Fibroblast of the aortic adventitia (primary cell): ENCODE measurements around the gene PMS2. TPM values are rescaled to one million over a fixed set of nuclear protein-coding genes. Genes with fewer than 3 reads are reported as not detected.
A peak's percentile ranks its signal among the peaks of the same experiment; 100 is the strongest.

Experiments
- DNase-seq: peaks from one replicate; pipeline ENCODE4 v3.0.0-alpha.2; 2010; ENCODE audit warnings: low read depth
- H3K4me3 ChIP-seq: 2 replicates; pipeline ENCODE4 v1.5.1; 2011; ENCODE audit warnings: low read depth, mild to moderate bottlenecking, control low read depth, low read length, moderate library complexity
- total RNA-seq: library from RNA; depleted of rRNA; stranded (reverse); fragments of >200 nt; gene quantifications from 2 replicates; pipeline ENCODE4 v1.2.3, GENCODE V29; 2012; ENCODE audit warnings: low replicate concordance
- TF ChIP-seq, protein P1 (sequence below): IDR thresholded peaks from 2 replicates; pipeline ENCODE4 v1.5.1; 2011; ENCODE audit warnings: mild to moderate bottlenecking, low read length, control low read depth, inconsistent platforms; ENCODE audit not compliant: insufficient read depth

The PMS2 gene
- total RNA-seq, 1 donor: 21.6 TPM

DNA sequence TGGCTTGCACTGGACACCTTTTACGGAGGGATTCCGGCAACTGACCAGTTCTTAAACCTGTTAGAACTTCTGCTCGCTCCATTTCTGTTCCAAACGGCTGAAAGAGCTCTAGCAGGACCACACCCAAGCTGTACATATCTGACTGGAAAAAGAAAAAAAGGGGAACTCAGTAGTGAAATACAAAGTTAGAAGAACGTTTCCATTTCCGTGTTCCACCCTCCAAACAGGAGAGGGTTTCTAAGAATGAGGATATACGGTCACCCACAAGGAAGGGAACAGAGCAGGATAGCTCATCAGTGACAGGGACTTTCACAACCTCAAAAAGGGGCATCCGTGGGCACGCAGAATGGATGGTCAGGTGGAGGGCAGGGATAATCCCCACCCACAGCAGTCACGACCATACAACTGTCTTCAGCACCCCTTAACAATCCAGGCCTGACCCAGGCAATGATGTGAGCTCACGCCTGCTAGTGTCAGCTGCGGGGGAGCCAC is 18.0 kb upstream of the PMS2 start:
- TF ChIP-seq, protein P1, sequence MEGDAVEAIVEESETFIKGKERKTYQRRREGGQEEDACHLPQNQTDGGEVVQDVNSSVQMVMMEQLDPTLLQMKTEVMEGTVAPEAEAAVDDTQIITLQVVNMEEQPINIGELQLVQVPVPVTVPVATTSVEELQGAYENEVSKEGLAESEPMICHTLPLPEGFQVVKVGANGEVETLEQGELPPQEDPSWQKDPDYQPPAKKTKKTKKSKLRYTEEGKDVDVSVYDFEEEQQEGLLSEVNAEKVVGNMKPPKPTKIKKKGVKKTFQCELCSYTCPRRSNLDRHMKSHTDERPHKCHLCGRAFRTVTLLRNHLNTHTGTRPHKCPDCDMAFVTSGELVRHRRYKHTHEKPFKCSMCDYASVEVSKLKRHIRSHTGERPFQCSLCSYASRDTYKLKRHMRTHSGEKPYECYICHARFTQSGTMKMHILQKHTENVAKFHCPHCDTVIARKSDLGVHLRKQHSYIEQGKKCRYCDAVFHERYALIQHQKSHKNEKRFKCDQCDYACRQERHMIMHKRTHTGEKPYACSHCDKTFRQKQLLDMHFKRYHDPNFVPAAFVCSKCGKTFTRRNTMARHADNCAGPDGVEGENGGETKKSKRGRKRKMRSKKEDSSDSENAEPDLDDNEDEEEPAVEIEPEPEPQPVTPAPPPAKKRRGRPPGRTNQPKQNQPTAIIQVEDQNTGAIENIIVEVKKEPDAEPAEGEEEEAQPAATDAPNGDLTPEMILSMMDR: no peak
- DNase-seq: no peak
- no peak overlapping the region for H3K4me3 ChIP-seq

DNA sequence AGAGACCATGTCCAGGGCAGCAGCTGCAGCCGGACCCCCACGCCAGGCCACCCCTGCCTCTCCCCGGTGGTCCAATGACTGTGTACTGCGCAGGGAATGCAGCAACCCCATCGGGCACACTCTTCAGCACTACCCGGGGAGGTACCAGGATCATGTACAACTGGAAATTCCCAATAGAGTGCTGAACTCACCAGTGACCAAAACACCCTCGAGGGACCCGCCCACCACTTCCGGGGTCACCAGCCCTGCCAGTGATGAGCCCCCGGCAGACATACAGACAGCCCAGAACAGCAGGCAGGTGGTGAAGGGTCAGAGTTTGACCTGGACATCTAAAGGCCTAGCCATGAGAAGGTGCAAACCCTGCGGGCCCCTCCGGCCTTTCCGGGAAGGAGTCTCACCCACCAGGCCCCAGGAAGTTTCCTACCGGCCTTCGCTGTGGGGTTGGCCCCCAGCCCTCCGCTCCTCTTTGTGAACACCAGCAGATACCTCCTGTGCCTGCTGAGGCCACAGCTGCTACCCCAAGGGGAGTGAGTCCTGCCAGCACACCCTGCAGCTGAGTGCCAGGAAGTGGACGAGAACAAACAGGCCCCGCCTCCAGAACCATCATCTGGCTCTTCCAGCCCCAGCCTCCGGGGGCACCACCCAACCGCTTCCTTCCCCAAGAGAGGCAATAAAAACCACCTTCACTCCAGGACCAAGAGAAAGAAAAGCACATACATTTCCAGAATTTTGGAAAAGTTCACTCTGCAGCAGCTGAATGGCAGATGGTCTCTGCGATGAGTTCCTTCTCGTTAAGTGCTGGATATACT is 17.4 kb upstream of the PMS2 start:
- H3K4me3 ChIP-seq: no peak overlapping the region
- DNase-seq: no peak
- TF ChIP-seq, protein P1: peak; percentile 38

DNA sequence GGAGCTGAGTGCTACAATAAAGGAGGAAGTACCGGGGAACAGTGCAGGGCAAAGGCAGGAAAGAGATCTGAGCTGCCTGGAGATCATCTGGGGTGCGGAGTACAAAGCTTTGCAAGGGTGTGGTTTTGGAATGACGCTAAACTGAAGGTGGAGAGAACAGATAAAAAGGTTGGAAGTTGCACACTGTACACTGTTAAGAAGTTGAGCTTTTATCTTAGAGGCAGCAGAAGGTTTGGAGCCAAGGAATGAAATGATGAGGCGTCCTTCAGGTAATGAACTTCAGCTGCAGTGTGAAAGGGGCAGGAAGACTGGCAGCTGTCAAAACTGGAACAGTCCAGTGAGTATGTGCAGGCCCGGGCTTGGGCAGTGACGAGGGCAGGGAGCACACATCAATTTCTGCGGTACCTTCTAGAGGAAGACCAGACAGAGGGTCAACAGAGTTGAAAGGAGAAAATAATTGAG is 15.2 kb upstream of the PMS2 start:
- H3K4me3 ChIP-seq: no peak overlapping the region
- no peak for DNase-seq
- TF ChIP-seq, protein P1: no peak

DNA sequence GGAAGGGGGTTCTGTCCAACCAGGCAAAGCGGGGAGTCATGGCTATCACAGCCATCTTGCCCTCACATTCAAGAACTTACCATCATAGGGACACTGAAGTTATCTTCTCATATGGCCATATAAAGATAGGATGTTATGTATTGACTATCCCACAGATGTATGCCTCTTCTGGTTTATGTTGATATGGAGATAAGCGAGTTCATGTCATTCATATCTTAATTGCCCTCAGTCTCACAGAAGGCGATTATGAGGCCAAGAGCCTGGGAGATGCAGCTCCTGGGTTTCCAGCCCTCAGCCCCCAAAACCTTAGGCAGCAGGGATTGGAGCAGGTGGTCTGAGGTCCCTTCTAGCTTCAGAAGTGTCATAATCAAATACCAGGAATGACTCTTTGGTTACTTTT is 13.9 kb upstream of the PMS2 start:
- no peak overlapping the region for H3K4me3 ChIP-seq
- TF ChIP-seq, protein P1: no peak
- DNase-seq: no peak

DNA sequence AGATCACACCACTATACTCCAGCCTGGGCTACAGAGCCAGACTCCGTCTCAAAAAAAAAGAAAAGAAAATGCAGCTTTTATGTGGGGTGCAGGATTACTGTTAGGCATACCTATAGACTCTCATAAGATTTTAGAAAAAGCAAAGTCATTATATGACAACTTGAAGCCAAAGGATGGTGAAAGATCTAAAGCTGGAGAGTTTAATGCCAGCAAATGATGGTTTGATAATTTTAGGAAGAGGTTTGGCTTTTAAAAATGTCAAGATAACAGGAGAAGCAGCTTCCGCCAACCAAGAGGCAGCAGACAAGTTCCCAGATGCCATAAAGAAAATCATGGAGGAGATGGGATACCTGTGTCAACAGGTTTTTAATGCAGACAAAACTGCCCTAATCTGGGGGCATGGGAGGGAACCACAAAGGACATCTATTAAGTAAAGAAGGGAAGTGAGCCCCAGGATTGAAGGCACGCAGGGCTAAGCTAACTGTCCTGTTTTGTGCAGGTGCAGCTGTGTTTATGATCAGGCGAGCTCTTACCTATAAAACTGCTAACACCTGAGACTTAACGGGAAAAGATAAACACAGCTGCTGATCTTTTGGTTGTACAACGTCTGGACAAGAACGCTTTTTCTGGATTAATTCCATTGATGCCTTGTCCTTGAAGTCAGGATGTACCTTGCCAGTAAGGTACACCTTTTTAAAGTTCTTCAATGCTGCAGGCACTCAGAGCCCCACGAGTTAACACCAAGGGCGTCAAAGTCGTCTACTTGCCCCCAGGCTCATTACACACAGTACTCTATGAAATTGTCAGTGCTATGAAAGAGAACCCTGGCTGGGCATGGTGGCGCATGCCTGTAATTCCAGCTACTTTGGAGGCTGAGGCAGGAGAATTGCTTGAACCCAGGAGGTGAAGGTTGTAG is 11.8 kb upstream of the PMS2 start:
- no peak for DNase-seq
- TF ChIP-seq, protein P1: no peak
- H3K4me3 ChIP-seq: no peak overlapping the region

DNA sequence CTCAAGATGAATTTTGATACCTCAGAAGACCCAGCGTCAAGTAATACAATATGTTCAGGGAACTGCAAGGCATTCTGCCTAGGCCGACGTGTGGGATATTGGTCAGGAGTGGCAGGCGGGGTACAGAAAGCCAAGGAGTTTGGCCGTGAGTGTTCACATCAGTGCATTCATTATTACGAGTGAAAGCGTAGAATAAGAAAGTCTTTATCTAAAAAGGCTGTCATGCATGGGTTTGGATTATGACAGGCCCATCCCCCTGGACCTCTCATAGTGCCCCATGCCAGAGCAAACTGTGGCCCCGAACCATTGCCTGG is 7.8 kb upstream of the PMS2 start:
- no peak overlapping the region for H3K4me3 ChIP-seq
- TF ChIP-seq, protein P1: no peak
- DNase-seq: no peak
